Cardiac fibroblast (primary cell): ENCODE measurements around the gene SMC4.

Source experiments
- DNase-seq, 2 donors: peaks; one replicate each; pipeline versions ENCODE4 v3.0.0 to v3.0.0-alpha.2; 2010; ENCODE audit warnings: low read depth in 2 of 2
- H3K4me3 ChIP-seq, 2 donors: replicated peaks in 1 of 2; 1 replicate in 1 of 2; 2 replicates in 1 of 2; pipeline ENCODE4 v1.5.1; 2011; ENCODE audit warnings: low read depth in 2 of 2, low read length in 2 of 2, mild to moderate bottlenecking in 2 of 2, moderate library complexity in 1 of 2
- TF ChIP-seq, protein P1 (sequence below): IDR thresholded peaks from one replicate; pipeline ENCODE4 v1.5.1; 2011; ENCODE audit warnings: low read depth, mild to moderate bottlenecking, low read length, inconsistent platforms

The SMC4 gene

DNA sequence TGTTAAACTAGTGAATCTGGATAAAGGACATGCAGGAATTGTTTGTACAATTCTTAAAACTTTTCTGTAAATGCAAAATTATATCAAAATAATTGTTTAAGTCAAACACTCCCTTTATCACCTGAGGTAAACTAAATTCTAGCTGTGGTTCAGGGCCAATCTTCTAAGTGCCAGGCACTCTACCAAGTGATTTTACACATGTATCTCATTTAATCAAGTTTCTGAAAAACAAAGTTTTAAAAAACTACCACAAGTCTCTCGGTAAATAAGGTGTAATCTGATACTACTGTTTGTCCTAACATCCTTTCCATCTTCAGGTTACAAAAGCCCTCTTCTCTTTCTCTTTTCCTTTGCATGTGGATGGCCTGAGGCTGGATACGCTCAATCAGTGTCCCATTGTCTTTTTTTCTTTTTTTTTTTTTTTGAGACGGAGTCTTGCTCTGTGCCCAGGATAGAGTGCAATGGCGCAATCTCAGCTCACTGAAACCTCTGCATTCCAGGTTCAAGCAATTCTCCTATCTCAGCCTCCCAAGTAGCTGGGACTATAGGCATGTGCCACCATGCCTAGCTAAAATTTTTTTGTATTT is 19.7 kb upstream of the SMC4 start:
- TF ChIP-seq, protein P1, sequence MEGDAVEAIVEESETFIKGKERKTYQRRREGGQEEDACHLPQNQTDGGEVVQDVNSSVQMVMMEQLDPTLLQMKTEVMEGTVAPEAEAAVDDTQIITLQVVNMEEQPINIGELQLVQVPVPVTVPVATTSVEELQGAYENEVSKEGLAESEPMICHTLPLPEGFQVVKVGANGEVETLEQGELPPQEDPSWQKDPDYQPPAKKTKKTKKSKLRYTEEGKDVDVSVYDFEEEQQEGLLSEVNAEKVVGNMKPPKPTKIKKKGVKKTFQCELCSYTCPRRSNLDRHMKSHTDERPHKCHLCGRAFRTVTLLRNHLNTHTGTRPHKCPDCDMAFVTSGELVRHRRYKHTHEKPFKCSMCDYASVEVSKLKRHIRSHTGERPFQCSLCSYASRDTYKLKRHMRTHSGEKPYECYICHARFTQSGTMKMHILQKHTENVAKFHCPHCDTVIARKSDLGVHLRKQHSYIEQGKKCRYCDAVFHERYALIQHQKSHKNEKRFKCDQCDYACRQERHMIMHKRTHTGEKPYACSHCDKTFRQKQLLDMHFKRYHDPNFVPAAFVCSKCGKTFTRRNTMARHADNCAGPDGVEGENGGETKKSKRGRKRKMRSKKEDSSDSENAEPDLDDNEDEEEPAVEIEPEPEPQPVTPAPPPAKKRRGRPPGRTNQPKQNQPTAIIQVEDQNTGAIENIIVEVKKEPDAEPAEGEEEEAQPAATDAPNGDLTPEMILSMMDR: no peak
- H3K4me3 ChIP-seq: no peak overlapping the region
- no peak for DNase-seq

GRCh38 chr3:160381470-160381869 is 18.0 kb upstream of the SMC4 start:
- TF ChIP-seq, protein P1: no peak
- peak; percentile 43 to 54 for DNase-seq
- H3K4me3 ChIP-seq: no peak overlapping the region

- H3K4me3 ChIP-seq: no peak overlapping the region
- TF ChIP-seq, protein P1: no peak
- DNase-seq: no peak
These were observed 14.7 kb upstream of the SMC4 start for GRCh38 chr3:160384639-160385318.

DNA sequence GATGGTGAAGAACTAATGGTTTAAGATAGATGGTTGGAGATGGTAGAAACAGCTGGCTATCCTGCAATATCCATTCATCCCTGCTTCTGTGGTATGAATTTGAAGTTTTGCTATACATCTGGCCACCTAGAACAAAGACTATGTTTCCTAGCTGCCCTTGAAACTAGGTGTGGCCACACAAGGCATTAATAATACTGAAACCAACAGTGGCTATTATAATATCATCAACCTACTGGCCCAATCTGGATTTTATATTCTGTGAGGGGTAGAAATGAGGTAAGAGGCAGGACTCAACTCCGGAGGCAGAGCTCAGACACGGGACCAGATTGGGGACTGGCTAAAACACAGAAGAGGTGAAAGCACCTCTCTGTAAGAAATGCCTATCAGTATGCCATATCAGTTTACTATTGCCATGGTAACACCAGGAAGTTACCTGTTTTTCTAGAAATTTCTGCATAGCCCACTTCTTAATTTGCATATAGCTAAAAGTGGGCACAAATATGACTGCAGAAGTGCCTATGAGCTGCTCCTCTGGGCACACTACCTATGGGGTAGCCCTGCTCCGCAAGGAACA is 8.8 kb upstream of the SMC4 start:
- H3K4me3 ChIP-seq: no peak overlapping the region
- TF ChIP-seq, protein P1: no peak
- DNase-seq: no peak

DNA sequence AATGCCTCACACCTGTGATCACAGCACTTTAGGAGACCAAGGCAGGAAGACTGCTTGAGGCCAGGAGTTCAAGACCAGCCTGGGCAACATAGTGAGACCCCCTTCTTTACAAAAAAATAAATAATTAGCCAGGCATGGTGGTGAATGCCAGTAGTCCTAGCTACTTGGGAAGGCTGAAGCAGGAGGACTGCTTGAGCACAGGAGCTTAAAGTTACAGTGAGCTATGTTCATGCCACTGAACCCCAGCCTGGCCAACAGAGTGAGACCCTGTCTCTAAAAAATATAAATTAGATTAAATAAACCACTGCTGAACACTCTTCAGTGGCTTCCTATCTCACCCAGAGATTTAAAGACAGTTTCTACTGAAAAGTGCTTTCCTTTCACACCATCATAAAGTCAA is 6.7 kb upstream of the SMC4 start:
- H3K4me3 ChIP-seq: no peak overlapping the region
- TF ChIP-seq, protein P1: no peak
- DNase-seq: no peak

GRCh38 chr3:160393346-160394008 is 6.0 kb upstream of the SMC4 start:
- no peak for DNase-seq
- TF ChIP-seq, protein P1: no peak
- no peak overlapping the region for H3K4me3 ChIP-seq
